GM12878 (cell line): ENCODE results near the gene MAGI1.

Experiments
- EED ChIP-seq: sonication (generic); IDR thresholded peaks from 2 replicates; pipeline ENCODE4 v1.6.1; 2016; ENCODE audit warnings: antibody characterized with exemption, low read depth
- POLR2A ChIP-seq: IDR thresholded peaks from 2 replicates; pipeline ENCODE4 v1.6.1; 2011; ENCODE audit warnings: low read depth, mild to moderate bottlenecking, low read length

DNA sequence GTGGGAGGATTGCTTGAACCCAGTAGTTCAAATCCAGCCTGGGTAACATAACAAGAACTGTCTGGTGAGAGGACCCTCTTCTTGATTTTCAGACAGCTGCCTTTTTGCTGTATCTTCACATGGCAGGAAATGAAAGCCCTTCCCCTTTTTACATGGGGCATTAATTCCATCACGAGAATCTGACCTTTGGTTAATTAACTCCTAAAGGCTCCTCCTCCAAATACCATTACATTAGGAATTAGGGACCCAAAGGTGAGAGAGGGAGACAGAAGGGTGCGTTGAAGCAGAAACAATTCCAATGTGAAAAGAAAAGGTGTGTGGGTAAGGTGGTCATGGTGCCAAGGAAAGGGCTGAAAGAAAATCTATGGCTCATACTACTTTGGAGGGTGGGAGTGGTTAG is 536.2 kb downstream of the MAGI1 start:
- TF ChIP-seq EED (no peak), POLR2A (no peak)
